Suprapubic skin (tissue), 4 donors: ENCODE data around the gene RBM19. TPM values are rescaled to one million over a fixed set of nuclear protein-coding genes. Genes with fewer than 3 reads are reported as not detected.

Experiments used
- DNase-seq, 2 donors: peaks; one replicate each; pipeline ENCODE4 v3.0.0-alpha.2; 2019; ENCODE audit warnings: low spot score in 2 of 2
- H3K27ac ChIP-seq: fragments of 200-600 bp; sonication (generic); one replicate; pipeline ENCODE4 v1.5.1; 2019
- H3K27me3 ChIP-seq: fragments of 200-600 bp; sonication (generic); one replicate; pipeline ENCODE4 v1.5.1; 2019
- H3K36me3 ChIP-seq: fragments of 200-600 bp; sonication (generic); one replicate; pipeline ENCODE4 v1.5.1; 2019
- H3K4me1 ChIP-seq: fragments of 200-600 bp; sonication (generic); one replicate; pipeline ENCODE4 v1.5.1; 2019
- H3K4me3 ChIP-seq: fragments of 200-600 bp; sonication (generic); one replicate; pipeline ENCODE4 v1.5.1; 2019; ENCODE audit warnings: mild to moderate bottlenecking
- H3K9me3 ChIP-seq: fragments of 200-600 bp; sonication (generic); one replicate; pipeline ENCODE4 v1.5.1; 2019
- EP300 ChIP-seq: sonication (generic); formaldehyde crosslinking; IDR thresholded peaks from one replicate; pipeline ENCODE4 v1.6.1; 2017; ENCODE audit warnings: antibody characterized with exemption
- POLR2A ChIP-seq, 2 donors: fragments of 450-650 bp; IDR thresholded peaks; one replicate each; pipeline ENCODE4 v1.6.1; 2017; ENCODE audit warnings: antibody characterized with exemption in 2 of 2, mild to moderate bottlenecking in 2 of 2, moderate library complexity in 2 of 2
- POLR2AphosphoS5 ChIP-seq, 3 donors: sonication (generic); formaldehyde crosslinking; IDR thresholded peaks; one replicate each; pipeline ENCODE4 v1.6.1; 2017; ENCODE audit warnings: antibody characterized with exemption in 3 of 3
- WGBS: methylation state at CpG from one replicate; pipeline ENCODE4 v1.1.5; 2018; 5-methylcytosine and 5-hydroxymethylcytosine counted together
- total RNA-seq, 4 donors: library from RNA; depleted of rRNA; stranded (reverse); fragments of >200 nt; gene quantifications; one replicate each; pipeline ENCODE4 v1.1.0, GENCODE V29; 2016
- TF ChIP-seq, protein P1 (sequence below), 2 donors: fragments of 200-600 bp in 1 of 2; fragments of 450-650 bp in 1 of 2; sonication (generic) in 1 of 2; IDR thresholded peaks; one replicate each; pipeline ENCODE4 v1.5.1; 2016 to 2019; ENCODE audit warnings: antibody characterized with exemption in 2 of 2, mild to moderate bottlenecking in 1 of 2, moderate library complexity in 1 of 2

Gene RBM19
- total RNA-seq, 4 donors from 2014 or later, result 26.8 to 51.4 (median 28.2) TPM

DNA sequence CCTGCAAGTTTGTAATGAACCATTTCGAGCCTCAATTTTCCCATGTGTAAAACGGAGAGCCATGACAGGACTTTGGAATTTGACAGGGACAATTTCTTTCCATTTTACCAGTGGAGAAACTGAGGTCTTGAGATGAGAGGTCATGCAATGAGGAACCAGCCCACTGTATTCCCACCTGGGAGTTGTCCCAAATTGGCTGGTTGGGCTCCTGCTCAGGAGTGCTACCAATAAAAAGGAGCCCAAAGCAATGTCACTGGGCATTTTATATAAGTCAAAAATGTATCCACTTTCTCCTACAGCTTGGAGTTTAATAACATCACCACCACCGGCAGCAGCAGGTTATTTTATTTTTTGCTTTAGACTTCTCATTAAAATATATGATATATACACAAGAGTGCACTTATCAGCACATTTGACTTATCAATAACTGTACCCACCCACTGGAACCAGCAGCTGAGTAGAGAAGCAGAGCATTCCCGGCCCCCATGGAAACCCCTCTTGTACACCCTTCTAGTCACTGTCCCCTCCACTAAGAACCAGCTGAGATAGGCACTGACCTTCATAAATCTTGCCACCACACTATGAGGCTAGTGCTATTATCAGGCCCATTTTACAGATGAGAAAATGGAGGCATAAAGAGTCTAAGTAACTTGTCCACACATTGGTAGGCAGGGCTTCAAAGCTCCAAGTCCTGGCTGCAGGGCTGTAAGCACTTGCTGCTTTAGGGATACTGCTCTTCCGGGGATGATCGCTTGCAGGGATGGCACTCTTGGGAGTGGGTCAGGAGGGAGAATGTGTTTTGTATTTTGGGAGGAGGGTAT lies 25.3 kb upstream of the RBM19 start:
- TF ChIP-seq POLR2A (IDR thresholded peaks at IDR 0.05) (no peak), POLR2AphosphoS5 (IDR thresholded peaks at IDR 0.05) (no peak), EP300 (no peak)
- TF ChIP-seq, protein P1, sequence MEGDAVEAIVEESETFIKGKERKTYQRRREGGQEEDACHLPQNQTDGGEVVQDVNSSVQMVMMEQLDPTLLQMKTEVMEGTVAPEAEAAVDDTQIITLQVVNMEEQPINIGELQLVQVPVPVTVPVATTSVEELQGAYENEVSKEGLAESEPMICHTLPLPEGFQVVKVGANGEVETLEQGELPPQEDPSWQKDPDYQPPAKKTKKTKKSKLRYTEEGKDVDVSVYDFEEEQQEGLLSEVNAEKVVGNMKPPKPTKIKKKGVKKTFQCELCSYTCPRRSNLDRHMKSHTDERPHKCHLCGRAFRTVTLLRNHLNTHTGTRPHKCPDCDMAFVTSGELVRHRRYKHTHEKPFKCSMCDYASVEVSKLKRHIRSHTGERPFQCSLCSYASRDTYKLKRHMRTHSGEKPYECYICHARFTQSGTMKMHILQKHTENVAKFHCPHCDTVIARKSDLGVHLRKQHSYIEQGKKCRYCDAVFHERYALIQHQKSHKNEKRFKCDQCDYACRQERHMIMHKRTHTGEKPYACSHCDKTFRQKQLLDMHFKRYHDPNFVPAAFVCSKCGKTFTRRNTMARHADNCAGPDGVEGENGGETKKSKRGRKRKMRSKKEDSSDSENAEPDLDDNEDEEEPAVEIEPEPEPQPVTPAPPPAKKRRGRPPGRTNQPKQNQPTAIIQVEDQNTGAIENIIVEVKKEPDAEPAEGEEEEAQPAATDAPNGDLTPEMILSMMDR (IDR thresholded peaks at IDR 0.05), result no peak
- Histone ChIP-seq H3K9me3 (no peaks in the 10 kb centered on the region), H3K27me3 (peaks cover 67% of the 10 kb centered on the region), H3K27ac (no peak overlapping the region), H3K4me3 (no peak overlapping the region), H3K36me3 (no peaks in the 10 kb centered on the region), H3K4me1 (no peaks in the 10 kb centered on the region)
- no peak for DNase-seq
- 55% methylated on average over 6 of the region's 6 CpGs for WGBS

DNA sequence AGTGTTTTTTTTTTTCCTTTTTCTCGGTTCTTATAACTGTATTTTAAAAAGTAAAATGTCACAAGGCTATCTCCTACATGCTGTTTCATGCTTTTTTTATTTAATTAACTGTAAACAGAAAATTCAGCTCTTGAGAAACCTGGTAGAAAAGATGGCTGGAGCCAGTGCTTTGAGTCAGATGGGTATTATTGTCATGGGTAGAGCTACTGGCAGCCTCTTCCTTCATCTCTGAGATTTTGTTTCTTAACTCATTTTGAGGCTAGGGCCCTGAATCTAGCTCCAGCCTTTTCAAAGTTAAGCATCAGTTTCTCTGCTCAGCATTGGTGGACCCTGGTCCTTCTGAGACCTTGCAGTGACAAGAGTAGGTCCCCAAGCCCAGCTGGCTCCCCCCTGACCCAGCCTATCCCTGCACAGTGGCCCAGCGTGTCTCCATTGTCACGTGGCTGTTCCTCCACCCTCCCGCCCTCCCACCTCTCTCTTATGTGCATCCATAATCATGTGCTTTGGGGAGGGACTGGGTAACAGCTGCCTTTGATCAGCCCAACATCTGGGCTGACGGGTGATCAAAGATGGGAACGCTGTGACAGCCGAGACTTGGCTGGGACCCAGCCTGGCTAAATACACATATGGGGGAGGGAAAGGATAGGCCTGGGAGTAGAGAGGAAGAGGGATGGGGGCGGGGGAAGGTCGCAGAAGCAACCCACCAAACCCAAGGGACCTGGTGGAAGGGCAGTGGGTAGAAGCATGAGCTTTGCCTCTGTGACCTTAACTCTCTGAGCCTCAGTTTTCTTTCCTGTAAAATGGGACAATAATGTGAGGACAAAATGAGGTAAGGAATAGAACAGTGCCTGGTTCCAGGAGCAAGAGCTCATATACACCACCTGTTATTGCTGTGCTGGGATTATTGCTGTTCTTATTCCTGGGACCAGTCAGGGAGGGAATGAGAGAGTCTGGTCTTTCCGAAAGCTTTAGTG lies 24.4 kb upstream of the RBM19 start:
- H3K27ac ChIP-seq, result no peak overlapping the region
- TF ChIP-seq EP300, result no peak
- TF ChIP-seq POLR2AphosphoS5 (IDR thresholded peaks at IDR 0.05), result no peak
- TF ChIP-seq, protein P1 (IDR thresholded peaks at IDR 0.05), result no peak
- no peak for TF ChIP-seq POLR2A (IDR thresholded peaks at IDR 0.05)
- H3K4me1 ChIP-seq, result no peaks in the 10 kb centered on the region
- DNase-seq, result no peak
- H3K27me3 ChIP-seq, result peaks cover 62% of the 10 kb centered on the region
- no peaks in the 10 kb centered on the region for H3K9me3 ChIP-seq
- no peak overlapping the region for H3K4me3 ChIP-seq
- no peaks in the 10 kb centered on the region for H3K36me3 ChIP-seq
- WGBS, result 27% methylated on average over 10 of the region's 10 CpGs

DNA sequence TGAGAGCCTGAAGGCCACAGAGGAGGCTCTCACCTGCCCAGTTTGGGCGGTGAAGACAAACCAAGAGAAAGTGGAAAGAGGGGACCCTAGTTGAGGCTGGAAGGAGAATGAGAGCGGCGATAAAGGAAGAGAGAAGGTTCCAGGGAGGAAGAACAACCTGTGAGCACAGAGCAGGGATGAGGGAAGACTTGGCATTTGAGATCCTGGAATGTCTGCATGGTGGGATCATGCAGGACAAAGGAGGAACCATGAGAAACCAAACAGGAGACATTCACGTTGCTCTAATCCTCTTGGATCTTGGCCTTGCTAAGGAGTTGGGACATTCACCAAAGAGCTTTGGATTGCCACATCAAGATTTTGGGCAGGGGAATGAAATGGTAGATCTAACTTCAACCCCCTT lies 22.9 kb upstream of the RBM19 start:
- no peaks in the 10 kb centered on the region for H3K4me1 ChIP-seq
- H3K27me3 ChIP-seq, result peaks cover 52% of the 10 kb centered on the region
- DNase-seq, result no peak
- H3K4me3 ChIP-seq, result no peak overlapping the region
- WGBS, result 85% methylated on average over 4 of the region's 4 CpGs
- no peak overlapping the region for H3K27ac ChIP-seq
- no peaks in the 10 kb centered on the region for H3K9me3 ChIP-seq
- H3K36me3 ChIP-seq, result no peaks in the 10 kb centered on the region
- no peak for TF ChIP-seq POLR2A (IDR thresholded peaks at IDR 0.05)
- no peak for TF ChIP-seq POLR2AphosphoS5 (IDR thresholded peaks at IDR 0.05)
- TF ChIP-seq, protein P1 (IDR thresholded peaks at IDR 0.05), result no peak
- TF ChIP-seq EP300, result no peak

DNA sequence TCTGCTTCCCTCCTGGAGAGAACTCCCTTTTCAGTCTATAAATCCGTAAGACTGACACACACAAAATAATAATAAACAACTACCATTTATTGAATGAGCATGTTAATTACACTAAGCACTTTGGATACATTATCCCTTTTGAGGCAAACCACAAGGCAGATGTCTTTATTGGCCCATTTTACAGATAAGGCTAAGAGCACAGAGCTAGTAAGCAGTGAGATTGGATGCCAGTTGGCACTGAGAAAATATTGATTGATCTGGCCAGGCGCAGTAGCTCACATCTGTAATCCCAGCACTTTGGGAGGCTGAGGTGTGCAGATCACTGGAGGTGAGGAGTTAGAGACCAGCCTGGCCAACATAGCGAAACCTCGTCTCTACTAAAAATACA lies 21.9 kb upstream of the RBM19 start:
- Histone ChIP-seq H3K27ac (no peak overlapping the region), H3K36me3 (no peaks in the 10 kb centered on the region), H3K27me3 (peaks cover 43% of the 10 kb centered on the region), H3K9me3 (no peaks in the 10 kb centered on the region), H3K4me3 (no peak overlapping the region), H3K4me1 (no peaks in the 10 kb centered on the region)
- DNase-seq, result no peak
- TF ChIP-seq POLR2A (IDR thresholded peaks at IDR 0.05), result no peak
- TF ChIP-seq POLR2AphosphoS5 (IDR thresholded peaks at IDR 0.05), result no peak
- TF ChIP-seq, protein P1 (IDR thresholded peaks at IDR 0.05), result no peak
- TF ChIP-seq EP300, result no peak
- 86% methylated on average over 4 of the region's 4 CpGs for WGBS
